ENCODE measurements around the gene GAST. TPM values are rescaled to one million over a fixed set of nuclear protein-coding genes. Genes with fewer than 3 reads are reported as not detected.

Gene GAST
- total and polyA plus RNA-seq, 2 of the 13 experiments (the other 11 are each of a cell fraction or from before 2014, with no cell fraction given): 0.32 to 0.42 TPM

- TF ChIP-seq KLF13 (CRISPR knock-in tag; IDR thresholded peaks at IDR 0.05): peak; percentile 82
- no peak for TF ChIP-seq FOXP4 (CRISPR knock-in tag; IDR thresholded peaks at IDR 0.05)
- 0 out of 2 replicates have a peak, but pooled peaks have one; percentile 64 for TF ChIP-seq ZKSCAN1 (IDR thresholded peaks at IDR 0.05; ENCODE audit: low read length)
- TF ChIP-seq ZSCAN12 (CRISPR knock-in tag; IDR thresholded peaks at IDR 0.05): no peak
- no peak for TF ChIP-seq EHMT2 (IDR thresholded peaks at IDR 0.05; ENCODE audit: borderline replicate concordance, low read depth, low read length)
- no peak for TF ChIP-seq RARG (CRISPR knock-in tag; IDR thresholded peaks at IDR 0.05; ENCODE audit: low read depth)
- peak; percentile 53; the same call in 1 of the 2 replicates for TF ChIP-seq ATF7-NPFF (CRISPR knock-in tag; IDR thresholded peaks at IDR 0.05; ENCODE audit: low read depth)
- no peak for TF ChIP-seq ASH2L (IDR thresholded peaks at IDR 0.05; ENCODE audit: insufficient read length, low read depth, low read length)
- TF ChIP-seq ZNF451 (CRISPR knock-in tag; IDR thresholded peaks at IDR 0.05): no peak; the same call in 1 of the 2 replicates
- no peak for TF ChIP-seq TCF12 (IDR thresholded peaks at IDR 0.05)
- no peak for TF ChIP-seq TCF12 (CRISPR knock-in tag; IDR thresholded peaks at IDR 0.05)
- TF ChIP-seq ZNF691 (CRISPR knock-in tag; IDR thresholded peaks at IDR 0.05; ENCODE audit: borderline replicate concordance, low read depth): peak; percentile 92
- TF ChIP-seq PAX8 (CRISPR knock-in tag; IDR thresholded peaks at IDR 0.05; ENCODE audit: borderline replicate concordance): no peak
- TF ChIP-seq ZNF878 (CRISPR knock-in tag; IDR thresholded peaks at IDR 0.05): no peak
- TF ChIP-seq, protein P1, sequence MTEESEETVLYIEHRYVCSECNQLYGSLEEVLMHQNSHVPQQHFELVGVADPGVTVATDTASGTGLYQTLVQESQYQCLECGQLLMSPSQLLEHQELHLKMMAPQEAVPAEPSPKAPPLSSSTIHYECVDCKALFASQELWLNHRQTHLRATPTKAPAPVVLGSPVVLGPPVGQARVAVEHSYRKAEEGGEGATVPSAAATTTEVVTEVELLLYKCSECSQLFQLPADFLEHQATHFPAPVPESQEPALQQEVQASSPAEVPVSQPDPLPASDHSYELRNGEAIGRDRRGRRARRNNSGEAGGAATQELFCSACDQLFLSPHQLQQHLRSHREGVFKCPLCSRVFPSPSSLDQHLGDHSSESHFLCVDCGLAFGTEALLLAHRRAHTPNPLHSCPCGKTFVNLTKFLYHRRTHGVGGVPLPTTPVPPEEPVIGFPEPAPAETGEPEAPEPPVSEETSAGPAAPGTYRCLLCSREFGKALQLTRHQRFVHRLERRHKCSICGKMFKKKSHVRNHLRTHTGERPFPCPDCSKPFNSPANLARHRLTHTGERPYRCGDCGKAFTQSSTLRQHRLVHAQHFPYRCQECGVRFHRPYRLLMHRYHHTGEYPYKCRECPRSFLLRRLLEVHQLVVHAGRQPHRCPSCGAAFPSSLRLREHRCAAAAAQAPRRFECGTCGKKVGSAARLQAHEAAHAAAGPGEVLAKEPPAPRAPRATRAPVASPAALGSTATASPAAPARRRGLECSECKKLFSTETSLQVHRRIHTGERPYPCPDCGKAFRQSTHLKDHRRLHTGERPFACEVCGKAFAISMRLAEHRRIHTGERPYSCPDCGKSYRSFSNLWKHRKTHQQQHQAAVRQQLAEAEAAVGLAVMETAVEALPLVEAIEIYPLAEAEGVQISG (CRISPR knock-in tag; IDR thresholded peaks at IDR 0.05): no peak
- peak; percentile 78; the same call in 1 of the 2 replicates for TF ChIP-seq KLF6 (CRISPR knock-in tag; IDR thresholded peaks at IDR 0.05)
- TF ChIP-seq, protein P2, sequence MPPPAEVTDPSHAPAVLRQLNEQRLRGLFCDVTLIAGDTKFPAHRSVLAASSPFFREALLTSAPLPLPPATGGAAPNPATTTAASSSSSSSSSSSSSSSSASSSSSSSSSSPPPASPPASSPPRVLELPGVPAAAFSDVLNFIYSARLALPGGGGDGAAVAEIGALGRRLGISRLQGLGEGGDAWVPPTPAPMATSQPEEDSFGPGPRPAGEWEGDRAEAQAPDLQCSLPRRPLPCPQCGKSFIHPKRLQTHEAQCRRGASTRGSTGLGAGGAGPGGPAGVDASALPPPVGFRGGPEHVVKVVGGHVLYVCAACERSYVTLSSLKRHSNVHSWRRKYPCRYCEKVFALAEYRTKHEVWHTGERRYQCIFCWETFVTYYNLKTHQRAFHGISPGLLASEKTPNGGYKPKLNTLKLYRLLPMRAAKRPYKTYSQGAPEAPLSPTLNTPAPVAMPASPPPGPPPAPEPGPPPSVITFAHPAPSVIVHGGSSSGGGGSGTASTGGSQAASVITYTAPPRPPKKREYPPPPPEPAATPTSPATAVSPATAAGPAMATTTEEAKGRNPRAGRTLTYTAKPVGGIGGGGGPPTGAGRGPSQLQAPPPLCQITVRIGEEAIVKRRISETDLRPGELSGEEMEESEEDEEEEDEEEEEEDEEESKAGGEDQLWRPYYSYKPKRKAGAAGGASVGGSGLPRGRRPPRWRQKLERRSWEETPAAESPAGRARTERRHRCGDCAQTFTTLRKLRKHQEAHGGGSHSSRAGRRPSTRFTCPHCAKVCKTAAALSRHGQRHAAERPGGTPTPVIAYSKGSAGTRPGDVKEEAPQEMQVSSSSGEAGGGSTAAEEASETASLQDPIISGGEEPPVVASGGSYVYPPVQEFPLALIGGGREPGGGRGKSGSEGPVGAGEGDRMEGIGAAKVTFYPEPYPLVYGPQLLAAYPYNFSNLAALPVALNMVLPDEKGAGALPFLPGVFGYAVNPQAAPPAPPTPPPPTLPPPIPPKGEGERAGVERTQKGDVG (CRISPR knock-in tag; IDR thresholded peaks at IDR 0.05; ENCODE audit: borderline replicate concordance): peak; percentile 92; the same call in 1 of the 2 replicates
- no peak for TF ChIP-seq TAF15 (IDR thresholded peaks at IDR 0.05; ENCODE audit: low read depth, low read length, poor library complexity, severe bottlenecking)
- TF ChIP-seq ZNF326 (CRISPR knock-in tag; IDR thresholded peaks at IDR 0.05; ENCODE audit: borderline replicate concordance): no peak
- peak; percentile 56; the same call in 1 of the 2 replicates for TF ChIP-seq ZNF263 (CRISPR knock-in tag; IDR thresholded peaks at IDR 0.05)
- TF ChIP-seq ARNTL (CRISPR knock-in tag; IDR thresholded peaks at IDR 0.05): no peak
These were observed 26.1 kb downstream of the GAST start (continued) for GRCh38 chr17:41738077-41738800.

Data from HepG2 (cell line).